GM12873 (cell line): Measurements from ENCODE around the gene ZDHHC1.

Source experiments
- CTCF ChIP-seq: IDR thresholded peaks from 2 replicates; pipeline ENCODE4 v1.5.1; 2012; ENCODE audit warnings: low read depth, mild to moderate bottlenecking, moderate library complexity, low read length, control low read depth; ENCODE audit not compliant: insufficient read depth; ENCODE audit errors: missing control alignments

The ZDHHC1 gene

DNA sequence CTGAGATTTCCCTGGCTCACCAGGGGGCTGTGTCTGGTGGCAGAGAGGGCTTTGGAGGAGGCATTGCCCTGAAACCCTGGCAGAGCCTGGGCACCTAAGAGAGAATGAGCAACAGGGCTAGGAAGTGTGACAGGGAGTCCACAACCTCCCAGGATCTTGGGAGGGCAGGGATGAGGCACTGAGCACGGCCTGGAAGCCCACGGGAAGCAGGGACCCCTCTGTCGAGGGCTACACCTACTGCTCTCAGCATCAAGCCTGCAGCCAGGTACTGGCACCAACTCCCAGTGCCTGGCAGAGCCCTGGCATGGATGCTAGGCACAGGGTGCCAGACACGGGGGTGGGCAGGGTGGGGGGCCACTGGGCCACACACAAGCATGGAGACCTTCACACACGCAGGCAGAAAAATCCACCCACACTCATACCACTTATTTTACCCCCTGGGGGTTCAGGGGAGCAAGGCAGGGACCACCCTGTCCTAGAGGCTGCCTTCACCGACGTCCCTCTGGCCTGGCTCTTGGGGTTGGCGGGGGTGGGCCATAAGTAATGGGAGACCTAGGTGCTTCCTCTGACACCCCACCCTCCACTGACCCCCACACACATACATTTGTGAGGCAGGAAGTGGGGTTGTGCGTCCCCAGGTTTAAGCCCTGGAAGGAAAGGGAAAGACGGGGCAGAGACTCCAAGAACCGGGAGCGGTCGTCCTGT is 13.7 kb upstream of the ZDHHC1 start:
- TF ChIP-seq CTCF: no peak

DNA sequence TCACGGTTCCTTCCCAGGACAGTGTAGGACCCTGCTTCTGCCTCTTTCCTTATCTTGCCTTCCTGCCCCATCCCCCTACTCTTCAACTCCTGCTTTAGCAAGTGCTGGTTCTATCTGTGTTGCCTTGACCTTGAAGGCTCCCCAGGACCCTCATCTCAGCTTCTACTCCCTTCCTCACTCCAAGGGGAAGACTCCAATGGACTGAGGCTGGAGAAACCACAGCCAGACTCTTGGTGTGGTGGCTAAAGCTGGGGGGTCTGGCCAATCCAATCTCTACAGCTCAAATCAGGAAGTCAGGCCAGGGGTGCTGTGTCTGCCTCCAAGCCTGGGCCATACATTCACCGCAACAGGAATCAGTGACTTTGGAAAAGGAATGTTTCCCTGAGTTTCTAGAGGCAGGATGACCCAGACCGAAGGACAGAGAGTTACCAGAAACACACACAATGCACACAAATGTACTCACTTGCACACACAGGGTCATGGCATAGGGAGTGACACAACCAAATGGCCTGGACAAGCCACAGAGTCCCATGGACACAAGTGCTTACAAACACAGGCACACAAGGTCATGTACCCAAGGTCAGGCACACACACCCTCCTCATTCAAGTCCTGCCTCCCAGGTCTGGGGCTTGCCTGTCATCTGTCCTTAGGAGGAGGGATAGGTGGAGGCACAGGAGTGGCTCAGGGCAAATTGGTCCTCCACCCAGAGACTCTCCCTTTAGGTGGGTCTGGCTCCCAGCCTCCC is 12.9 kb upstream of the ZDHHC1 start:
- TF ChIP-seq CTCF: no peak

DNA sequence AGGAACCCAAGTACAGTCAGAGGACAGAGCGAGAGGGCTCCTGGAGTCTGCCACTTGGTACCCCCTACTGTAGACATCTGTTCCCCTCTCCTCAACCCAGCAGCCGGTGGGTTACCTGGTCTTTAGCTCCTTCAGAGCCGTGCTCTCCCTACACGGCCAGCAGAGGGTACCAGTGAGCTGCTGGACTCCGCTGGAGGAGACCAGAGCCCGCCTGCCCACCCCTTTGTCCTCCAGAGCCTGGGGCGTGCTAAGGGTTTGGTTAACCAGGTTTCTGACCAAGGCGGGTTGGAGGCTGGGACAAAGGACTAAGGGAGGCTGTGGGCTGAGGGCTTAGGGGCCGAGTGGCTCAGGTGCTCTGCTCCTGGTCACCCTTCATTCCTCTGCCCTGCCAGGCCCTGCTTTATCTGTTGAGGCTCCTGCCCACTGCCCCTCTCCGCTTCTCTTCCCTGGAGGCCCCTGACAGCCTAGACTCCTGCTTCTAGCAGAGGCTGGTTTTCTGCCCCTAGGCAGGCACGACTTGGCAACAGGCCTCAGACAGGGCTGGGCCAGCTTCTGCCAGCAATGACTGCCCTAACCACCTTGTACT is 12.0 kb upstream of the ZDHHC1 start:
- TF ChIP-seq CTCF: peak; percentile 96

DNA sequence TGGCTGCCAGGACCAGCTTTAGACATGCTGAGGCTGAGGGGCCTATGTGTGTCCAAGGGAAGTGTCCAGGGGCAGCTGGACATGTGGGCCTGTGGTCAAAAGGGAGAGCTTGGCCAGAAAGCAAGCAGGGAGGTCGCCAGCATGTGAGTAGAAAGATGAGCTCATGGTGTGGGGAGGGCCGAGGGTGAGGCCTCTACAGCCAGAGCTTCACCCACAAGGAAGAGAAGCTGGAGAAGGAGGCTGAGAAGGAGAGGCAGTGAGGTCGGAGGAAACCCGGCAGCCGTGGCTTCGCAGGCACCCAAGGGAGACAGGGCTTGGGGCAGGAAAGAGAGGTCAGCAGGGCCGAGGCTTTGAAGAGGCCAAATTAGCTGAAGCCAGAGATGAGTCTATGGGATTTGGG is 10.7 kb upstream of the ZDHHC1 start:
- no peak for TF ChIP-seq CTCF

DNA sequence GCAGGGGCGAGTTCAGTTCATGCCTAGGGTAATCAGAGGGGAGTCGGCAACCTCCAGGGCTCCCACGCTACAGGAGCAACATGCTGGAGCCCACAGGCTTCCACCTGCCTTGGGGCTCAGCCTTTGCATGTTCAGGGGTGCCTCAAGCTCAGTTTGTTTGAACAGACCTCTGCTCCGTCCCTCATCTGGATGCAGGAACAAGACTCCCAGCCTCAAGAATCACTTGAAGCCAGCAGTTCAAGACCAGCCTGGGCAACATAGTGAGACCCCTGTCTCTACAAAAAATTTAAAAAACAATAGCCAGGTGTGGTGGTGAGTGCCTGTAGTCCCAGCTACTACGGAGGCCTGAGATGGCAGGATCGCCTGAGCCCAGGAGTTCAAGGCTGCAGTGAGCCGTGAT is 9.7 kb upstream of the ZDHHC1 start:
- TF ChIP-seq CTCF: no peak

GRCh38 chr16:67425580-67425979 is 9.3 kb upstream of the ZDHHC1 start:
- no peak for TF ChIP-seq CTCF

DNA sequence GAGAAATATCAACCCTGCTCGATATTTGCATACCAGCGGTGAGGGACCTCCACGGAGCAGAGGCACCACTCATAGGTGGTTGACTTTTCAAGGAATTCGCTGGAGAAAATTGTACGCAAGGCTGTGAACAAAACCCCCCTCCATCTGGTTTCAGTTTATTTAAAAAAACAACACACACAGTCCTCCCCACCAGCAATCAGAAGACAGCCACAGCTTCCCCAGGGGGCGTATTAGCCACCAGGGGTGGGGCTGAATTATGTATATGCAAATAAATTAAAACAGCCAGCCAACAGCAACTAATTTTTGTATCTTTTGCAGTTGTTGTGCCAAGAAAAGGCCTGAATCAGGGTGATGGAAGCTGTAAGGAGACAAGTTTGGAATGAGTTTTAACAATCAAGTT is 8.8 kb upstream of the ZDHHC1 start:
- TF ChIP-seq CTCF: no peak
